Keratinocyte (primary cell): ENCODE results near the gene ZNF474.

Experiments used
- EZH2 ChIP-seq: IDR thresholded peaks from one replicate; pipeline ENCODE4 v1.6.1; 2012; ENCODE audit warnings: inconsistent platforms, mild to moderate bottlenecking, low read length, moderate library complexity
- TF ChIP-seq, protein P1 (sequence below), 3 experiments: IDR thresholded peaks in 1 of 3; conservative IDR thresholded peaks in 1 of 3; optimal IDR thresholded peaks in 1 of 3; 2 replicates in 2 of 3; 3 replicates in 1 of 3; pipeline versions ENCODE3 to v1.5.1; 2011; ENCODE audit warnings: low read length in 3 of 3, mild to moderate bottlenecking in 3 of 3, moderate library complexity in 2 of 3, control low read depth in 1 of 3, inconsistent platforms in 1 of 3; ENCODE audit not compliant: insufficient read depth in 2 of 3; ENCODE audit errors: extremely low read depth in 1 of 3

DNA sequence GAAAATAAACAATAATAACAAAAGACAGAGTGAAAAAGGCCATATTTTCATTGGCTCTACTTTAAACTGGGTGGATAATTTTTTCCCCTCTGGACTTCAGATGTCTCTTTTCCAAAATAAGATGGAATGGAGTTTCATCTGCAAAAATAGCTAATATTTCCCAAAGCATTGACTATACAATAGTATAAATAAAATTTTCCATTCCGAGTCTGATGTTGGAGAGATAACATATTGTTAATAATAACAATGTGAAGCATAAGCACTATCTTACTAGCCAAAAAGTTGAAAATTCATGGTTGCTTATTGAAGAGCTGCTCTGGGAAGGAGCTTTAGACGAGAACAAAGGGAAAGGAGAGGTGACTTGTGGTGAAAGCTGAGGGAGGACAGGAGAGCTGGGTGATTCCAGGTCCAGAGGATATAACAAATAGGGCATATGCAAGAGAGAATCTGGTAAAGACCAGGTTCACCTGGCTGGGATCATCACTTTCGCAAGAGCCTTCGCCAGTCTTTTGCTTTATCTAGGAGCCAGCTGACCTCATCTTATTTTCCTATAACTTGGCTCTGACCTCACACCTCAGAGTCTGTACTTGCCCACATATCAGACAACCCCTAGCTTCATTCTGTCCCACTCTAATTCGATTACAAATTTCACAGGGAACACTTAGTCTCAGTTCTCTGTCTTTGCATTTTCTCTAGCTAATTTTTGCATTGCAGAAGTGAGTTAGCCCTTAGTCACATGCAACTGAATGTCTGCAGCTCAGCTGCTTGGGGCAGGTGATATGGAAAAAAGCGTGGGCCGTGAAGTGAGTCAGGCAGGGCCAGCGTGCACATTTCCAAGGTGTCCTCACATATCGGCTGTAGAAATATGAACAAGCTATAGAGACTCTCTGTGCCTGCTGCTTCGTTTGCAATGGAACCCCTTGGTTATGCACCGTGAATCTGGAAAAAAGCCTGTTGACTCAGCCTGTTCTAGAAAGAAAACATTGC lies 7.6 kb upstream of the ZNF474 start:
- TF ChIP-seq, protein P1, sequence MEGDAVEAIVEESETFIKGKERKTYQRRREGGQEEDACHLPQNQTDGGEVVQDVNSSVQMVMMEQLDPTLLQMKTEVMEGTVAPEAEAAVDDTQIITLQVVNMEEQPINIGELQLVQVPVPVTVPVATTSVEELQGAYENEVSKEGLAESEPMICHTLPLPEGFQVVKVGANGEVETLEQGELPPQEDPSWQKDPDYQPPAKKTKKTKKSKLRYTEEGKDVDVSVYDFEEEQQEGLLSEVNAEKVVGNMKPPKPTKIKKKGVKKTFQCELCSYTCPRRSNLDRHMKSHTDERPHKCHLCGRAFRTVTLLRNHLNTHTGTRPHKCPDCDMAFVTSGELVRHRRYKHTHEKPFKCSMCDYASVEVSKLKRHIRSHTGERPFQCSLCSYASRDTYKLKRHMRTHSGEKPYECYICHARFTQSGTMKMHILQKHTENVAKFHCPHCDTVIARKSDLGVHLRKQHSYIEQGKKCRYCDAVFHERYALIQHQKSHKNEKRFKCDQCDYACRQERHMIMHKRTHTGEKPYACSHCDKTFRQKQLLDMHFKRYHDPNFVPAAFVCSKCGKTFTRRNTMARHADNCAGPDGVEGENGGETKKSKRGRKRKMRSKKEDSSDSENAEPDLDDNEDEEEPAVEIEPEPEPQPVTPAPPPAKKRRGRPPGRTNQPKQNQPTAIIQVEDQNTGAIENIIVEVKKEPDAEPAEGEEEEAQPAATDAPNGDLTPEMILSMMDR (optimal IDR thresholded peaks at IDR 0.05 in 1 of 3, IDR thresholded peaks at IDR 0.05 in 1 of 3, conservative IDR thresholded peaks at IDR 0.05 in 1 of 3; ENCODE audit: extremely low read depth in 1 of 3, insufficient read depth in 2 of 3, low read length in 3 of 3) = no peak
- no peak for TF ChIP-seq EZH2
